Measurements from ENCODE around the gene BEND4.

The BEND4 gene

GRCh38 chr4:42119886-42120285 is 32.6 kb downstream of the BEND4 start (continued):
- TF ChIP-seq TCF4 (CRISPR knock-in tag; IDR thresholded peaks at IDR 0.05; ENCODE audit: borderline replicate concordance) = no peak
- TF ChIP-seq CSDC2 (CRISPR knock-in tag; IDR thresholded peaks at IDR 0.05) = no peak
- TF ChIP-seq ZFP30 (CRISPR knock-in tag; IDR thresholded peaks at IDR 0.05) = no peak

- no peak for ATAC-seq
- TF ChIP-seq CSRNP3 (CRISPR knock-in tag; IDR thresholded peaks at IDR 0.05) (no peak), CREB5 (CRISPR knock-in tag; IDR thresholded peaks at IDR 0.05; ENCODE audit: low read depth) (no peak), POU6F1 (CRISPR knock-in tag; IDR thresholded peaks at IDR 0.05; ENCODE audit: borderline replicate concordance, low read depth) (no peak), ZNF565 (CRISPR knock-in tag; conservative IDR thresholded peaks at IDR 0.05; ENCODE audit: low read depth) (no peak), ISL1 (CRISPR knock-in tag; IDR thresholded peaks at IDR 0.05) (no peak), BACH2 (CRISPR knock-in tag; IDR thresholded peaks at IDR 0.05; ENCODE audit: borderline replicate concordance) (no peak), GLIS3 (CRISPR knock-in tag; IDR thresholded peaks at IDR 0.05) (no peak), TCF4 (CRISPR knock-in tag; IDR thresholded peaks at IDR 0.05; ENCODE audit: borderline replicate concordance) (no peak), TSHZ2 (CRISPR knock-in tag; IDR thresholded peaks at IDR 0.05) (no peak), ZNF8 (CRISPR knock-in tag; IDR thresholded peaks at IDR 0.05) (no peak), RARB (CRISPR knock-in tag; IDR thresholded peaks at IDR 0.05) (no peak), ZFP3 (CRISPR knock-in tag; IDR thresholded peaks at IDR 0.05) (no peak), ZNF70 (CRISPR knock-in tag; IDR thresholded peaks at IDR 0.05) (no peak), OSR1 (CRISPR knock-in tag; IDR thresholded peaks at IDR 0.05) (no peak), PPARA (CRISPR knock-in tag; IDR thresholded peaks at IDR 0.05; ENCODE audit: borderline replicate concordance) (no peak), PATZ1 (CRISPR knock-in tag; IDR thresholded peaks at IDR 0.05; ENCODE audit: borderline replicate concordance) (no peak), SNAI2 (CRISPR knock-in tag; IDR thresholded peaks at IDR 0.05) (no peak), CSDC2 (CRISPR knock-in tag; IDR thresholded peaks at IDR 0.05) (no peak), ESRRG (CRISPR knock-in tag; IDR thresholded peaks at IDR 0.05) (no peak)
Measured at GRCh38 chr4:42112846-42113245, 39.6 kb downstream of the BEND4 start.

- no peak for ATAC-seq
- TF ChIP-seq PPARA (CRISPR knock-in tag; IDR thresholded peaks at IDR 0.05; ENCODE audit: borderline replicate concordance) = no peak
- no peak for TF ChIP-seq POU6F1 (CRISPR knock-in tag; IDR thresholded peaks at IDR 0.05; ENCODE audit: borderline replicate concordance, low read depth)
- no peak for TF ChIP-seq OSR1 (CRISPR knock-in tag; IDR thresholded peaks at IDR 0.05)
- no peak for TF ChIP-seq PATZ1 (CRISPR knock-in tag; IDR thresholded peaks at IDR 0.05; ENCODE audit: borderline replicate concordance)
- TF ChIP-seq BACH2 (CRISPR knock-in tag; IDR thresholded peaks at IDR 0.05; ENCODE audit: borderline replicate concordance) = no peak
Measured at GRCh38 chr4:42104521-42104920, 47.9 kb downstream of the BEND4 start.

Data from SK-N-SH treated with all-trans-retinoic acid at 6 μM for 48 hours (cell line).